Hepatic stellate cell (primary cell): ENCODE measurements around the gene MAP2K6.

Experiments
- DNase-seq: peaks from one replicate; pipeline ENCODE4 v3.0.0; 2011; ENCODE audit warnings: low spot score

Gene MAP2K6

GRCh38 chr17:69535016-69535570 is 120.6 kb downstream of the MAP2K6 start:
- no peak for DNase-seq

GRCh38 chr17:69538795-69539194 is 124.3 kb downstream of the MAP2K6 start:
- DNase-seq, result no peak

DNA sequence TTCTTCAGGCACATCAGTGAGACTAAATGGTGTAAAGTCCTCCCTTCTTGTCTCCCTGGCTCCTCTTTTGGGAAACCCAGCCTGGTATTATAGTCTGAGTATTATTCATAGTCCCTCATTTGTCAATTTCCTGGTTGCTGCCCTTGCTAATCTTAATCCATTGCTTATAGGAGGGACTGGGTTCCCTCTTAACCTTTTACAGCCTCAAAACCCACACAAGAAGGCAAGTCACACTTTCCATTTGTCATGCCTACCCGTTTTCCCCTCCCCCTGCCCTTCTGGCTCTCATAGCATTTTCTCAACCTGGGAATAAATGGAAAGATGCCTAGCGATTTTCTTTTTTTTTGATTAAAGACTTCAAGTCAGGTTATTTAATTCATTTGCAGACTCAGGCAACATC is 124.8 kb downstream of the MAP2K6 start:
- DNase-seq, result no peak

GRCh38 chr17:69539781-69540319 is 125.4 kb downstream of the MAP2K6 start:
- peak; percentile 9 for DNase-seq

- no peak for DNase-seq
Observed at GRCh38 chr17:69540356-69540755, 125.9 kb downstream of the MAP2K6 start.

GRCh38 chr17:69547230-69547629 is 132.7 kb downstream of the MAP2K6 start:
- no peak for DNase-seq

- no peak for DNase-seq
Observed at GRCh38 chr17:69547947-69548346, 133.4 kb downstream of the MAP2K6 start.

DNA sequence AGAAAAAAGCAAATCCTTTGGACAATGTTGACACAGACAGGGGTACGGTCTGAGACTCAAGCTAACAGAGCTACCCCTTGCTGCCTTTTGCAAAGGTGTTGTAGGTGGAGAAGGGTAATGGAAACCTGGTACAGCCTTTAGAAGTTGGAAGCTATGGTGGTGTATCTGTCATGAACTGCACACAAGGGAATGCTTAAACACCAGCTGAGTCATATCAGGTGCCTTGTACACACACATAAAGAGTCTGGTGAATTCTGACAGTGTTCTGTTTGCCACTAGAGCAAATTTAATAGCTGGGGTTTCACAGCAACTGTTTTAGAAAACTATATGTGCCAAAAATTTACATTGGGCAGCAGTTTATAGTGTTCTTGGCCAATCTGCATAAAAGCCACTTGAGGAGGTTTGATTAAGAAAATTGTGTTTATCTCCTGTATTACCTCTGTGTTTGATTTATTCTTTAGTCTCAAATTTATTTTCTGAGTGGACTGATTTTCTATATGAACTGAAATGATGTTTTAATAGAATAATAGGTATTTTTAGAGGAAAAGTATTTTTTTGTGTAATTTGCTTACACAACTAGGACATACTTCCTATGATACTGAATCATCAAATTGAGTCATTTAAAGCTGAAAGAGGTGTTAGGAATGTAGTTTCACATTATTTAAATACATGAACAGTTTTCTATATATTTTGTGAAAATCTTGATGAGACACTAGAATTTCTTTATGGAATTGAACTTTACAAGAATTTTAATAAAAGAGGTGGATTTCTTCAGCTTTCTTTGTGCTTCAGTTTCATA is 136.9 kb downstream of the MAP2K6 start:
- no peak for DNase-seq

- DNase-seq, result no peak
Observed at GRCh38 chr17:69552986-69553667, 138.6 kb downstream of the MAP2K6 start.

DNA sequence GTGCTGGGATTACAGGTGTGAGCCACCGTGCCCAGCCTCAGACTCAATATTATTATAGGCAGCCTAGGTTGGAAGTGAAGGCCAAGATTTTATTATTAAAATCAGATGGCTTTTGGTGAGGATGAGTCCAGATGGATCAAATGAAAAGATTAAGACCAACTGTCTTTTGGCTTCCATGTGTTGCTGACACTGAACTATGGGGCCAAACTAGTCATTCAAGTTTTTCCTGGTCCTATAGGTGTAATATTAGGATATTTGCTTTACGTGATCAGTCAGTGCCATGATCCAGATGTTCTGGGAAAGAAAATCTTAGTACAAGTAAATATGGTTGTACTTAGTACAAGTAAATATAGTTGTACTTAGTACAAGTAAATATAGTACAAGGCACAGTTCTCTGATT is 140.6 kb downstream of the MAP2K6 start:
- DNase-seq, result no peak

DNA sequence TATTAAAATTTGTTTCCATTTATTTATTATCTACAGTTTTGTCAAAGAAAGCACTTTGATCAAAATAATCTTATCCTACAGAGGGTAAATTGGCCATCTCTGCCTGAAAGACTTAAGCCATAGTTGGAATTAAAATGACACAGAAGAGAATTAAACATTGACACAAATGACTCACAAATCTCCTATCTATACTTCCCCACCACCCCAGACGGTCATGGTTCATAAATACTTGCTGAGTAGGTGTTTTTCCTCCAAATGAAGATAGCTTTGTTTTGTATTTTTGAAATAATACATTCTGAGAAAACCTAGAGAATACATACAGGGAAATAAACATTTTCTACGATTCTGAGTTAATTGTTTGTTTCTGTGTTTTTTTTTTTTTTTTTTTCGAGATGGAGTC is 142.8 kb downstream of the MAP2K6 start:
- no peak for DNase-seq

DNA sequence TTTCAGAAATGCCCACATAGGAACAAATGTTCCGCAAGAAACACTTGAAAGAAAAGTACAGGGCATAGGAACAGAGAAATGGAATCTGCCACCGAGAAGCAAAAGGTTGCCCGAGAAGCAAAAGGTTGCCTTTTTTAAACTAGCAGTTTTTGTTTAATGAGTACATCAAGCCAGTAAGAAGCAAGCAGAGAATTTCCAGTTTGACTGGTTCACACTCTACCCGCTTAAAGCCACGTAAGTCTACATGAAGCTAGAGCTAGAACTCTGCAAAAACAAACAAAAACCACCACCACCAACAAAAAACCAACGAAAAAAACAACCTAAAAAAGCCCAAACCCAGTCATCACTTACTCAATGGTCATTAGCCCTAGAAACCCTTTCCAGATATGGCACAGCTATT is 144.3 kb downstream of the MAP2K6 start:
- DNase-seq, result no peak

DNA sequence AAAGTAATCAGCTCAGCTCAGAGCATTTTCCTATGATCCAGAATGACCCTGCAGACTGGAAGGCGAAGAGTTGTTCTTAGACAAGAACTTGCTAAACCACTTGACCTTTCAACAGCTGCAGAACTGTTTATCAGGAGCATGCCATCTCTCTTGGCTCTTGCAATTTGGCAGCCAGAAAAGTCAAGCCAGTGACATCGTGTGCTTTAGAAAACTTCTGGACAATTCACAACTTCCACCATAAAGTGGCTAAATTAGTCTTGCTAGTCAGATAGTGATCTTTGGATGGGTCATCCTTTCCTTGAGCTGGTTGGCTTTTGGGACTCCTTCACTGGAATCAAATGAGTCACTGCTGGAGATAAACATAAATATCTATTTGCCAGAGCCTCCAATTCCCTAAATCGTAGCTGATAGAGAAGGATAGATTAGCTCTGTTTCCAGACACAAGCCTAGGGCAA is 146.5 kb downstream of the MAP2K6 start:
- no peak for DNase-seq

GRCh38 chr17:69561462-69561861 is 147.0 kb downstream of the MAP2K6 start:
- no peak for DNase-seq

DNA sequence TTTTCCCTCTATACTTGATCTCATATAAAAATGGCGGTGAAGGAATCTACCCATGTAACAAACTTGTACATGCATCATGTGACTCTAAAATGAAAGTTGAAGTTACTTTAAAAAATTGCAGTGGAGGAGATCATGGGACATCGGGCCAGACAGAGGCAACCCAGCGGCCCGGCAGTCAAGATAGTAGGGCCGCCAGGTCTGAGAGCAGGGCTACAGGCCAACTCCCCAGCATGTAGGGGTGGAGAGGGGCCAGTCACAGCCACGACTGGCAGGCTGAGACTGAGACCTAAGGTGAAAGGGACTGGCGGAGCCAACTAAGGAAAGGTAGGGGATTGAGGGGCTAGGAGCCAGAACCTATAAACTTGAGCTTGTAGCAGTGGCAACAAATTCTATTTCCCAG is 150.9 kb downstream of the MAP2K6 start:
- DNase-seq, result no peak

- no peak for DNase-seq
Observed at GRCh38 chr17:69567130-69567529, 152.6 kb downstream of the MAP2K6 start.

DNA sequence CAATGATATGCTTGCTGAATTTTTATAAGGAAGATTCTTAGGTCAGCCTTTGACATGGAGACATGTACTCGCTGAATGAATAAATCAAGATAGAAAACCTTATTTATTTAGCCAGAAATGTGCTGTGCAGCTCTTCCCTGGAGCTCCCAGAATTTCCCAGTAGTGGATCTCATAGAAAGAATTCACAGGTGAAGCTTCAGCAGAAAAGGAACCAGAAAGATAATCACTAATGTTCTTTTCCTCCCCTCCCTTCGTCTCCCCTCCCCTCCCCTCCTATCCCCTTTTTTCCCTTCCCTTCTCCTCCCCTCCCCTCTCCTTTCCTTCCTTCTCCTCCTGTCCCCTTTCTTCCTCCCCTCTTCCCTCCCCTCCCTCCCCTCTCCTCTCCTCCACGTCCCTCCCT is 158.2 kb downstream of the MAP2K6 start:
- DNase-seq, result no peak

DNA sequence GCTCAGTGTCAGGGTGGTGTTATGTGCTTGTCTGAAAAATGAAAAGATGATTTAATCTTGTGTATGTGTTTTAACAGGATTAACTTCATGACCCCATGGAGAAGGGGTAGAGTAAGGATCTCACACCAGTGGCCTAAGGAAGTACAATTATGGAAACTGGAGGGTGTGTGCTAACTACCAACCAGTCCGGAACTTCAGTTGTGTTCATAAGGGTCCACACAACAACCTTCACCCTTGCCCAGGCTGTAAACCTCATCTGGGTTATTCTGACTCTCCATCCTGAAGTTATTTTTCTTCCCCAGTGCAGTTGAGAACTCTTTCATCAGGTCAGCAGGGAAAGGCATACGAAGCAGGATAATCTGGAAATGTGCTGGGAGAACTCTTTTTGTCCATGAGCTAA is 158.9 kb downstream of the MAP2K6 start:
- DNase-seq, result no peak

DNA sequence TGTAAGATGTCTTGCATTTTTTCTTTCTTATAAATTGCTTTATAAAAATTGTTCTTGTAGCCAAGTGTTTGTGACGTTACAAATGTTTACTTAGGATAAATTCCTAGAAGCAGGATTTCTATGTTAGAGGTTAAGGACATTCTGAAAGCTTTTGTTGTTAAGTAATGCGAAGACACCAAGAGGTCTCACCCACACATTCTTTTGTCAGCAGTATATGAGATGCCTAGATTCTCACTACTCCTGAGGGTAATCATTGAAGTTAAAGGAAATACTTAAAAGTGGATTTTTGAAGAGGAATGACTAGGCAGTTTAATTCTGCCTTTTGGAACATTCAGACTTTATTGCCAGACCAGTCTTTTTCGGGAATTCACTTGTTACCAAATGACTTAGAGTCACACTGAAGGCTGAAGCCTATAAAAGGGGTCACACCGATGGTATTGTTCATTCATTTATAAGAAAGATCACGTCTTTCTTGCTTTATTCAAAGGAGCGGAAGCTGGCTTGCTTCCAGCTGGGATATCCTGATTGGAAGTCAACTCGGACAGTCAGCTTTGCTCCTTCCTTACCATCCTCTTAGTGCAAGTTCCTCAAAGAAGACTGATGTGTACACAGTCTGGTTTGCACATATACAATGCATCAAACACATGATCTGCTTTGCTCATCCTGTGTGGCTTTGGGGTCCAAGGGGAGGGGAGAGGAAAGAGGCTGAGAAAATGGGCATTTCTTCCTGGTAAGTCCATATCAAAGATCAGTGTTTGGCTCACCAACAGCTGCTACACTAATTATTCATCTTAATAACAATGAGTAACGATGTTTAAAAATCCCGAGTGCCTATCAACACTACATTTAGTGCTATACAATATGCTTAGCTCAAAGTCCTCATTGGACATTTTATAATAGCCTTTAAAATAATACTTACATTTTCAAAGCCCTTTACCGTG is 160.0 kb downstream of the MAP2K6 start:
- DNase-seq, result no peak

DNA sequence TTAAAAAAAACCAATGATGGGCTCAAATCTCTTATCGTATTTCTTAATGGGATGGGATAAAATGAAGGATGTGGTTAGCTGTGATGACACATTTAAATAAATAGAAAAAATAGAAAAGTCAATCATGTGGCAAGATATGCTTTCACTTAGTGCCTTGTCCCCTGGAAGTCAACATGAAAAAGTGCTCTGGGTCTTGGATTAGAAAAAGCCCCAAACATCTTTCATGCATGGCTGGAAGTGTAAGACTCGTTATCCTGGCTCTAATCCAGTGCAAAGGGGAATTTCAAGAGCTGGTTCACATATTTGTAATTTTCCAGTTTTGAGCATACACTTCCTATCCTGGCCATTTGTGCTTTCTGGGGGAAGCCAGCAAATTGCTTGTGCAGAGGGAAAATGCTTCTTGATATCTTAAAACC is 160.9 kb downstream of the MAP2K6 start:
- no peak for DNase-seq

GRCh38 chr17:69577098-69577497 is 162.6 kb downstream of the MAP2K6 start:
- no peak for DNase-seq

- DNase-seq, result no peak
Observed at GRCh38 chr17:69578385-69578936, 164.0 kb downstream of the MAP2K6 start.
